GM21515 (cell line): ENCODE measurements around the gene SCG5.

ENCODE experiments used
- ATAC-seq: cut with Tn5 transposase; IDR thresholded peaks from one replicate; pipeline ENCODE4 v1.9.1; 2021; ENCODE audit not compliant: unreplicated experiment

SCG5 gene

DNA sequence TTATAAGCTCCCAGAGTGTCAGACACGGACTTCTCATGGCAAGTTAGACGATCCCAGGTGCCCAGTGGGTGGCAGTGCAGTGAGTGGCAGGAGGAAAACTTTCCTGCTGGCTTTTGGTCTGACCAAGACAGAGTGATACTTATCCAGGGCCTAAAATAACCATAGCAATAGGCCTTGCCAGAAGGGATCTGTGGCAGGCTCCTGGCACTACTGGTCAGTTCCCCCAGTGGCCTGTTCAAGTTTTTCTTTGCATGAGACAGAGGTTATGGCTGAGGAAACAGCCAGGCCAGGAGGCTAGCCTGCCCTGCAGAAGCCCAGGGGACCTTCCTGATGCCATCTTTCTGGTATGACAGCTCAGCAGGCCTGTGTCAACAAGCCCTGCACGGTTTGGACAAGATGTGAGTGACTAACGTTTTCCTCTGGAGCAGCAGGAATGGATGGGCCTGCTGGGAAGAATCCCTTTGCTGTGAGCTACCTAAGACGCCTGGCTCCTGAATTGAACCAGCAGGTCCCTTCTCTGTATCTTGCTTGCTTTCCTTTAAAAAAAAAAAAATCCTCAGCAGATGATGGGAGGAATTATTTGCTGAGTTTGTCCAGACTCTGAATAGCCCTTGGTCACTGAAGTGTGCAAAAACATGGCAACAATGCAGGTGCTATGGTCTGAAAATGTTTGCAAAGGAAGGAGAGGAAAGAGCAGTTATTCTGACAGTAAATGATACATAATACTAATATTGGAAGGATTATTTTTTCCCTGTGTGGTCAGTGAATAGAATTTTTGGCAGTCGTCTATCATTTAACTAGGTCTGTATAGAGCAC, 18.0 kb downstream of the SCG5 start:
- no peak for ATAC-seq

DNA sequence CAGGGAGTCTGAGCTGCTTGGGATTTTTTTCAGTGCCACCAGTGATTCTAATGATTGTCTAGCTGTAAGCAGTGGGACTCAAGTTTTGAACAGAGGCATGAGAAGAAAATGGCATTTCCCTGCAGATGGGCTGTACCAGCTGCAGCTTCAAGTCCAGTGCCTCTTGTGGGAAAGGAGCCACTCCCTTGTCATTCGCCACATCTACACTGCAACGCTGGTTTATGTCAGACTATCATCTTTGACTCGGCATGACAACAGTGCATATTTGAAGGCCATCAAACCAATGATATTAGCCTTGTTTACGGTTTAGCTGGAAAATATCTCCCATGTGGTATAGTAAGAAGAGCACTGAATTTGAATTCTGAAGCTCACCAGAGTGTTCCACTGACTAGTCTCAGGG, 22.2 kb downstream of the SCG5 start:
- no peak for ATAC-seq

- no peak for ATAC-seq
These were observed 23.3 kb downstream of the SCG5 start for GRCh38 chr15:32664796-32665195.

GRCh38 chr15:32667321-32667720, 25.8 kb downstream of the SCG5 start:
- no peak for ATAC-seq

DNA sequence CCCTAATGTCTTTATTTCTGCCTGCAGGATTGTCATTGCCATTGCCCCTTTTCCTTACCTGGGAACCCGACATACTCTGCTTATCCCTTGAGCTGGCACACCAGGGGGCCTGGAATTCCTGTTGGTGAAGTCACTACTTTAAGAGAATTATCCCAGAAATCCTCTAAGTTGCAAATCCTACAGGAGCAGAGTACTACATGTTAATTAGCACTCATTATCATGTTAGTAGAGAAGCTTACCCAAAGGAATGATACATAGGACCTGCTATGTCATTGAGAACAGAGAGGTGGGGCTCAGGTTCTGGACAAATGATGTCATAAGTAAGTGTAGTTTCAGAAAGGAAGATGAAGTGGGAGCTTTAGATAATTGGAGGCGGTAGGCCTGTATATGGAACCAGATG, 27.4 kb downstream of the SCG5 start:
- ATAC-seq = no peak

- ATAC-seq = no peak
These were observed 28.5 kb downstream of the SCG5 start for GRCh38 chr15:32669896-32670611.

DNA sequence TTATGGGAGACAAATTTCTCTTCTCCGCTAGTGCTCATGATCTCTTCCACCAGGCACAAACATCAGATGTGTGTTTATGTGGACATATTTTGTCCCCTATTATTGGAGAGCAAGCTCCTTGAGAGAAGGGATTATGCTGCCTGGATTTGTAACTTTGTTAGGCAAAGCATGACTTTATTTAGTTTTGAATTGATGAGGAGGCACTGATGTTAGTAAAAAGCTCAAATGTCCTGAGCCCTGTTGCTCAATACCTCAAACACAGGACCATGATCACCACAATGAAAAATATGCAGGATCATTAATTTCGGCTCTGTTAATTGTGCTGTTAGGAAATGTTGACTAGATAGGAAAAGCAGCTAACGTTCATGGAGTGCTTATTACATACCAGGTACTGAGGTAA, 29.1 kb downstream of the SCG5 start:
- no peak for ATAC-seq

GRCh38 chr15:32671339-32672325, 30.1 kb downstream of the SCG5 start:
- no peak for ATAC-seq

DNA sequence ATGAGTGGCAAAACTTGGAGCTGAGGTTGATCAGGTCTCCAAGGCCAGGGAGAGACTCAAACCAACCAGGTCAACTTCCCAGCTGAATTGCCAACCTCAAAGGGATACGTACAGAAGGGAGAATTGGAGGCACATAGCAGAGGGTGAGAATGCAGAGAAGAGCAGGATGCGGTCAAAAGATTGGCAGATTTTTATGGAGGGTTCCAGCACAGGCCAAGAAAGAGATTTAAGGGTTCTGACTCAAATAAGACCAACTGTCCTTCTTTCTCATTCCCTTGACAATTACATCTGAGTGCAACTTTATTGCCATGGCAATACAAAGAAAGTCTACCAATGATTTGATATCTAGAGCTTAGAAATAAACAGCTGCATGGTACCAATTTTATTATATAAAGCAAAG, 33.2 kb downstream of the SCG5 start:
- ATAC-seq = no peak

DNA sequence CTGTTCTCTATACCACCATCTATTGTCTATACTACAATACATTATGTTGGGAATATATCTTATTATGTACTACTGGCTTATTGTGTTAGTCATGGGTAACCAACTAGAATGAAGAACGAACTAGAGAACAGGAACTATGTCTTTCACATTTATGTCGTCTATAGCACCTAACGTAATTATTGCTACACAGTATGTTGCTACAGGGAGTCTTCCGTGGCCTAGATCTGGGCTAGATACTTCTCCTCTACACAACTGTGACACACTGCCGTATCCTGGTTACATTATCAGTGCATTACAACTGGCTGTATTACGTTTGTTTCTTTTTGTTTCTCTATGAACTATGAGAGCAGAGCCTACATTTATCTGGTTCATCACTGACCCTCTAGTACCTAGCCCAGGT, 34.0 kb downstream of the SCG5 start:
- ATAC-seq = no peak

DNA sequence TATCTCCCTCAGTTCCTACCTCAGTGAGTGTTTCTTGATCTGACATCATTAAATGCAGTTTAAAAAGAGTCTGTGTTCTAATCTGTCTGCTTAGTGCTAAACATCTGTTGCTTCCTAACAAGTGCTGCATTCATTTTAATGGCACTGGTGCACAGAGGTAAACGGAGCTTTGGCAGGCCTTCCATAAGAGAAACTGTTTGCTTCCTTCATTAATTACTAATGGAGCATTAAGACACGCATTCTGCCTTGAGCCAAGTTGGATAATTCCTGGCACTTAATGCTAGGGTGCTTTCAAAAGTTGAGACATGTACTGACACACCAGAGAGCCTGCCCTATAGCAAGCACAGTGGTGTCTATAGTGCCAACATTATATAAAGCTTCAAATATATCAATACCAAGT, 34.7 kb downstream of the SCG5 start:
- ATAC-seq = no peak

DNA sequence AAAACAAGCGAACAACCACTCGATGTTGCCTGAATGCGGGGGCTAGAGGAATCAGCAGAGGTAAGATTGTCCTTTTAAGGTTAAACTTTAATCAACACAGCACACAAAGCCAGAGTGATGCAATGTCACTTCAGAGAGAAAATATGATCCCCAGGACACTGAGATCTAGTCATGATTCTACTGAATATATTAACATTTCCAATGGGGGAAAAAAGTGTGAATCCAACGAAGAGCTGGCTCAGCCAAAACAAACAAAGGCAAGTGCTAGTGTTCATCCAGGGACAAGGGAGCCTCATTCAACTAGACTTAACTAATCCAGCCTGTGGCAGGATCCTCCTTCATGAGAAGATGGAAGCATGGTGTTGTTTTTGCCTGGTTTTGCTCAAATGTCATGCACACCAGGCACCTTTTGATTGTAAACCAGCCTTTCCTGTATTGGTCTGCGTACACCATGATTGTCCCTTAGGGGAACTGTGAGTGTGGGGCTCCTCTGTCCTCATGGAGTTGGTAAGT, 35.8 kb downstream of the SCG5 start:
- ATAC-seq = no peak

- ATAC-seq = no peak
These were observed 37.8 kb downstream of the SCG5 start for GRCh38 chr15:32679298-32679690.

- no peak for ATAC-seq
These were observed 41.1 kb downstream of the SCG5 start for GRCh38 chr15:32682569-32682968.

- ATAC-seq = no peak
These were observed 41.6 kb downstream of the SCG5 start for GRCh38 chr15:32682977-32683630.

DNA sequence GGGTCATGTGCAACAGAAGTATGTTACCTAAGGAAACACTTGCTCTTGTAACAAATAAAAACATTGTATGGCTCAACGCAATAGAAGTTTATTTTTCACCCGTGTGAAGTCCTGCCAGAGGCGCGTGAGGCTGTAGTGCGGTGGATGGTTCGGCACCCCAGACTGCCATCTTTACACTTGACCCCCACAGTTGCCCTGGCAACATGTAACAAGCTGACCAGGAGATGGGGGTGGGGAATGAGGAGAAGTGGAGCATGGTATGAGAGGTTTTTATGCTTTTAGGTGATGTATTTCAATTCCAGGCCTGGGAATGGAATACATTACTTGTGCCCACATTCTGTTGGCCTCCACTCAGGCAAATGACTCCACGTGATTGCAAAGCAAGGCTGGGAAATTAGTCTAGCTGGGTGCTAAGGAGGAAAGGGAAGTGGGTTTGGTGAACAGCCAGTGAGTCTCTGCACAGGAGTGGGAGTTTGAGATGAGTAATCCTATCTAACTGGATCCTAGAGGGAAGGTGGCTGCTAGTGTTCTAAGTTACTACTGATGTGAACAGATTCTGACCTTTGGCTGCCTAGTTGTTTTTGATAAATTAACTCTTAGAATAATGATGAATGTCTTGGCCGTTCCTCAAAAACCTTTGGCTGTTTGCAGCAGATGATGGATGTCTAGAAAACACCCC, 42.5 kb downstream of the SCG5 start:
- no peak for ATAC-seq

DNA sequence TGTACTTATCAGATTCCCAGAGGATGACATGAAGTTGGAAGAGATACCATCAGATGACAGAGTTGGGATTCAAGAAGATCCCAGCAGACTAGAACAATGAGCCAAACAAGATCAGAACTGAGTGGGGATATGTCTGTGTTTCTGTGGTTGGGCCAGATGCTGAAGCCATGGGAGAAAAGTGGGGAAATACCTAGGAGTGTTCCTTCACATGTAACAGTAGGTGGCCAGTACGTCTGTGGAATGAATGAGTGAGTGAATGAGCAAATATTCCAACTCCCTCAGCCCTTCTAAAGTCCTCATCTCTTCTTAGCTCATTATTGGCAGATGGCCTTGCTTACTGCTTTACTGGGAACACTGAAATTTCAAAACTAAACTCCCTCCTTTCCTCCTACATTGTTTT, 44.1 kb downstream of the SCG5 start:
- ATAC-seq = no peak

DNA sequence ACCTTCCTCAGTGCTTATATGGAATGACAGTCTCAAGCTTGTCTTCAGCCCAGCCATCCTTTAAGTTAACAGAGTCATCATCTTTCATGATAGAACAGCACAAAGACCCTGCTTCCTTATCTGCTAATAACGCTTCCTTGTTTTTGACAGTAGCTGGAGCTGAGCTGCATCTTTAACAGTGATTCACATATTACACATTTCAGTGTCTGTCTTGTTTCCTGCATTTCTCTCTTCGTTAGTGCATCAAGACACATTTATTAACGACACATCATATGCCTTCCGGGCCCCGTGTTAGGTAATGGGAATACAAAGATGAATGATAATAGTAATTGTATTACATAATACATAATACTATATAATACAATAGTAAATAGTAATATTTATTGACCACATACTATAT, 46.0 kb downstream of the SCG5 start:
- ATAC-seq = no peak

DNA sequence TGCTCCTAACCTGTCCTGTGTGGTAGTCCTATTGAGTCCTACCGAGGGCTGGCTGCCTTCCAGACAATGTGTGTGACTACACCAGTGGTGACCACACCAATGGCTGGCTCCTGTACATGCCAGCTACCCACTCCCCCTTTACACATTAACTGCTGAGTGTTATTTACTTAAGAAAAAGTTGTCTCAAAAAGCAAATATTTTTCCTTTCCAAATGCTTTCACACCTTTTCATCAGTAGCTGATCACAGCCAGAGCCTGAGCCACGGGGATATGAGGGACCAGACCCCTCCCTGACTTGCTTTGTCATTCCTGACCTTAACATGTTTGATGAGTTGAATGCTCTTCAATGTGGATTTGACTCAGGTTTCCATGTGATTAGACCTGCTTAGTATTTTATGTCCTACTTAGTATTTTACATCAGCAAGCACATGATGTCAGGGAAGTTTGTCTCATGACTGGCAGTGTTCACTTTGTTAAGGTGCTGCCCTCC, 46.7 kb downstream of the SCG5 start:
- no peak for ATAC-seq
